ENCODE data around the gene NPLOC4.

The NPLOC4 gene

GRCh38 chr17:81564778-81565177 is 72.1 kb downstream of the NPLOC4 start:
- no peak for TF ChIP-seq CTCF (IDR thresholded peaks at IDR 0.05)

GRCh38 chr17:81563861-81564586 is 72.9 kb downstream of the NPLOC4 start:
- no peak for TF ChIP-seq CTCF (IDR thresholded peaks at IDR 0.05)

GRCh38 chr17:81561494-81561885 is 75.4 kb downstream of the NPLOC4 start:
- no peak for TF ChIP-seq CTCF (IDR thresholded peaks at IDR 0.05)

DNA sequence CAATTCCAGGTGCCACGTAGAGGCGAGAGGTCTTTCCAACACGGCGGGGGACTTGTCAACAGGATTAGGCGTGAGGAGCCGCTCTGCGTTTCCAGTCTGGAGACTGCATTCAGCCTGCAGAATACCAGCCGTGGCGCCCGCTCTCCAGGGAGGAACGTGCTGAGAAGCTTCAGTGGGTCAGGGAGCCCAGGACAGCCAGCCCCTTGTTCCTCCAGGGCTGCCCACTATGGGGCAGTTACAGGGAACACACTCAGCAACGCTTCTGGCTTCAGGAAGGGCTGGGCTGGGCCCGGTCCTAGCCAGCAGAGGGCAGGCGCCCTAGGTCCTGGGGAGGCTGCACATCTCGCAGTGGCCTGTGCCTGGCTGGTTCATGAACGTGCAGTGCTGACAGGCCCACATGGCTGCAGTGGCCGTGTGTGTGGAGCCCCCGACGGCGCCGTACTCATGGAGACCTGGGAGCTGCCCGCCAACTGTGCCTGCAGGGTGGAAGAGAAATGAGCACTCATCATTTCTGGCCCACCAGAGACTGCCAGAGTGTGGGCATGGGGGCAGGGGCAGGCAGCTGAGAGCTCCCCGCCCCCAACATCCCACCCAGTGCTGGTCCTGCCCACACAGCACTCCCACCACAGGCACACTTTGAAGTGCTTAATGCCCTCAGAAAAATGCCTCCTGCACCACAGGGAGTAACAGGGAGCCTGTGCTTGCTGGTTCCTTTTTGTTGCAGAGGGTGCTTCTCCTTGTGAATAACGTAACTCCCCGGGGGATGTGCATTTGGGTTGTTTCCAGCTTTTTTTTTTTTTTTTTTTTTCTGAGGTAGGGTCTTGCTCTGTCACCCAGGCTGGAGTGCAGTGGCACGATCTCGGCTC is 77.7 kb downstream of the NPLOC4 start:
- TF ChIP-seq CTCF (IDR thresholded peaks at IDR 0.05), result no peak

DNA sequence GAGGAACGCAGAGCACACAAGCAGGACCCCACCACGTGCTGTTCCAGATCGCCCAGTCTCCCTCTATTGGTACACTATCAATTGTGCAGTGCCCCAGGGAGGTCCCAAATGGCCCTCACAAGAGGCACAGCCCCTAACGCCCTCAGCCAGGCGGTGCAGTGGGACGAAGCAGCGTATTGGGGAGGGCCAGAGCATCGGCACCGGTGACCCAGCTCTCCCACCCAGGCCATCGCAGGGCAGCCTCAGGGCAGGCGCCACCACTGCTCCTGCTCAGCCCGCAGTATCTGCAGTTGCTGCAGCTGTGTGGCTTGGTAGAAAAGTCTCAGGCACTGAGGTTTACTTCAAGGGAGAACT is 78.8 kb downstream of the NPLOC4 start:
- no peak for TF ChIP-seq CTCF (IDR thresholded peaks at IDR 0.05)

- no peak for TF ChIP-seq CTCF (IDR thresholded peaks at IDR 0.05)
Measured at GRCh38 chr17:81557276-81558114, 79.4 kb downstream of the NPLOC4 start.

- no peak for TF ChIP-seq CTCF (IDR thresholded peaks at IDR 0.05)
Measured at GRCh38 chr17:81556863-81557262, 80.0 kb downstream of the NPLOC4 start.

Measured in LNCAP (cell line).